Ovary (tissue), 9 donors: ENCODE results near the gene ARL10. TPM values are rescaled to one million over a fixed set of nuclear protein-coding genes. Genes with fewer than 3 reads are reported as not detected.

Experiments used
- DNase-seq, 5 donors: peaks; one replicate each; pipeline ENCODE4 v3.0.0-alpha.2; 2019 to 2020
- H3K27ac ChIP-seq, 2 donors: fragments of 200-600 bp; one replicate each; pipeline versions ENCODE4 v1.5.1 to v1.8.0; 2019 to 2022
- H3K27me3 ChIP-seq: fragments of 200-600 bp; one replicate; pipeline ENCODE4 v1.8.0; 2022
- H3K36me3 ChIP-seq: fragments of 200-600 bp; sonication (generic); one replicate; pipeline ENCODE4 v1.5.1; 2019
- H3K4me1 ChIP-seq: one replicate; pipeline ENCODE4 v1.8.1; 2013; ENCODE audit warnings: mild to moderate bottlenecking, moderate library complexity; ENCODE audit not compliant: insufficient read depth
- H3K4me3 ChIP-seq: fragments of 200-600 bp; sonication (generic); one replicate; pipeline ENCODE4 v1.5.1; 2017
- H3K9me3 ChIP-seq, 2 donors: fragments of 200-600 bp in 1 of 2; sonication (generic) in 1 of 2; one replicate each; pipeline versions ENCODE4 v1.5.1 to v1.8.1; 2013 to 2019; ENCODE audit warnings: mild to moderate bottlenecking in 1 of 2, moderate library complexity in 1 of 2
- CTCF ChIP-seq, 3 donors: fragments of 450-650 bp in 2 of 3; fragments of 200-600 bp in 1 of 3; IDR thresholded peaks; one replicate each; pipeline versions ENCODE4 v1.5.1 to v1.8.0; 2016 to 2022; ENCODE audit warnings: antibody characterized with exemption in 3 of 3, mild to moderate bottlenecking in 1 of 3
- EP300 ChIP-seq: sonication (generic); formaldehyde crosslinking; IDR thresholded peaks from one replicate; pipeline ENCODE4 v1.6.1; 2017; ENCODE audit warnings: antibody characterized with exemption
- POLR2A ChIP-seq: fragments of 450-650 bp; IDR thresholded peaks from one replicate; pipeline ENCODE4 v1.6.1; 2017; ENCODE audit warnings: antibody characterized with exemption, mild to moderate bottlenecking, moderate library complexity
- WGBS, 3 donors: extraction: QIAGEN DNeasy Blood & Tissue Kit in 1 of 3; methylation state at CpG; one replicate each; pipeline versions ENCODE4 v1.1.5 to v1.1.7; 2013 to 2017; 5-methylcytosine and 5-hydroxymethylcytosine counted together
- intact Hi-C, 4 donors: fragments of 100-400 bp; cut with DNase I; formaldehyde crosslinking; loops; one replicate each; pipeline versions ENCODE4 v1.11.0 to v1.15.1; 2022 to 2023
- polyA plus RNA-seq, 2 donors: library from polyadenylated mRNA; stranded (reverse); fragments of 200-250 nt in 1 of 2; fragments of 350-450 nt in 1 of 2; fragmentation: Illumina TruSeq in 1 of 2; extraction: RNeasy Lipid Tissue Mini Kit (QIAGEN cat#74804) in 1 of 2; gene quantifications; one replicate each; pipeline ENCODE4 v1.2.3, GENCODE V29; 2013 to 2014
- total RNA-seq, 7 donors: library from RNA; depleted of rRNA in 2 of 7; stranded (reverse); fragments of >200 nt in 2 of 7; fragmentation: NEBNext Ultra II Directional in 3 of 7; extraction: Animal tissue kit (Norgen Biotek cat#: 25700) in 3 of 7; gene quantifications; one replicate each; pipeline versions ENCODE4 v1.1.0 to v1.2.4, GENCODE V29; 2016 to 2023
- donor health status: DM: no; HTN: no; CAD: no; lungs with moderate emphysema.
- donor health status: DM: no; HTN: no; CAD: no.
- donor health status: Bipolar disorder and iron deficiency.
- donor health status: DM: yes; HTN: yes; CAD: no.
- donor health status: DM: no; HTN: no; CAD: no.
- donor health status: DM: yes; HTN: yes; CAD: no.

Gene ARL10
- total and polyA plus RNA-seq, 9 donors: 4.0 to 26.7 (median 17.7) TPM

- Histone ChIP-seq H3K27me3 (no peaks in the 10 kb centered on the region), H3K4me1 (peaks cover 8% of the 10 kb centered on the region), H3K4me3 (peak overlapping the region; percentile 100), H3K27ac (peak overlapping the region; percentile 2 to 71), H3K36me3 (no peaks in the 10 kb centered on the region), H3K9me3 (no peaks in the 10 kb centered on the region)
- intact Hi-C loops: loop anchor here in 2 of 4 donors (1.0 to 10.0 kb wide), 3 partner anchors 31 to 230 kb away; partner anchors contain the start of genes CDHR2 (in 1 of the 2), FAF2 (in 1 of the 2) and TSPAN17 (in 1 of the 2)
- WGBS, 3 donors: 62 to 64% (median 63%) methylated on average over 11 of the region's 11 CpGs
- no peak for TF ChIP-seq EP300
- TF ChIP-seq CTCF (IDR thresholded peaks at IDR 0.05): no peak
- no peak for TF ChIP-seq POLR2A
- DNase-seq: no peak
Observed at GRCh38 chr5:176416965-176417364, 51.7 kb downstream of the ARL10 start.

DNA sequence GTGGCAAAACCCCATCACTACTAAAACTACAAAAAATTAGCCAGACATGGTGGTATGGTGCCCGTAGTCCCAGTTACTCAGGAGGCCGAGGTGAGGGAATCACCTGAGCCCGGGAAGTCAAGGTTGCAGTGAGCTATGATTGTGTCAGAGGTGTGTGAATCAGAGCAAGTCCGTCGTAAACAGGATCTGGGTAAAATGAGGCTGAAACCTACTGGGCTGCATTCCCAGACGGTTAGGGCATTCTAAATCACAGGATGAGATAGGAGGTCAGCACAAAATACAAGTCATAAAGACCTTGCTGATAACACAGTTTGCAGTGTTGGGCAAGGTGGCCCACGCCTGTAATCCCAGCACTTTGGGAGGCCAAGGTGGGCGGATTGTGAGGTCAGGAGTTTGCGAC is 53.0 kb downstream of the ARL10 start:
- no peaks in the 10 kb centered on the region for H3K9me3 ChIP-seq
- no peak overlapping the region for H3K4me3 ChIP-seq
- DNase-seq: no peak
- H3K27me3 ChIP-seq: no peaks in the 10 kb centered on the region
- intact Hi-C loops: loop anchor here in 2 of 4 donors (5.0 to 10.0 kb wide), 2 partner anchors 127 to 229 kb away; partner anchors contain the start of genes CDHR2 (in 1 of the 2) and TSPAN17 (in 1 of the 2)
- no peak for TF ChIP-seq CTCF (IDR thresholded peaks at IDR 0.05)
- TF ChIP-seq POLR2A: no peak
- no peak for TF ChIP-seq EP300
- peaks cover 8% of the 10 kb centered on the region for H3K4me1 ChIP-seq
- no peaks in the 10 kb centered on the region for H3K36me3 ChIP-seq
- WGBS, 3 donors: 77 to 88% (median 82%) methylated on average over 9 of the region's 9 CpGs
- H3K27ac ChIP-seq: no peak overlapping the region

GRCh38 chr5:176420086-176420485 is 54.8 kb downstream of the ARL10 start:
- no peak overlapping the region for H3K27ac ChIP-seq
- TF ChIP-seq POLR2A: no peak
- TF ChIP-seq CTCF (IDR thresholded peaks at IDR 0.05): no peak
- no peak for TF ChIP-seq EP300
- WGBS, 3 donors: 86 to 90% (median 86%) methylated on average over 5 of the region's 5 CpGs
- H3K4me1 ChIP-seq: peaks cover 4% of the 10 kb centered on the region
- intact Hi-C loops: no loop called here
- no peak overlapping the region for H3K4me3 ChIP-seq
- no peak for DNase-seq
- H3K9me3 ChIP-seq: no peaks in the 10 kb centered on the region
- no peaks in the 10 kb centered on the region for H3K27me3 ChIP-seq
- H3K36me3 ChIP-seq: no peaks in the 10 kb centered on the region

DNA sequence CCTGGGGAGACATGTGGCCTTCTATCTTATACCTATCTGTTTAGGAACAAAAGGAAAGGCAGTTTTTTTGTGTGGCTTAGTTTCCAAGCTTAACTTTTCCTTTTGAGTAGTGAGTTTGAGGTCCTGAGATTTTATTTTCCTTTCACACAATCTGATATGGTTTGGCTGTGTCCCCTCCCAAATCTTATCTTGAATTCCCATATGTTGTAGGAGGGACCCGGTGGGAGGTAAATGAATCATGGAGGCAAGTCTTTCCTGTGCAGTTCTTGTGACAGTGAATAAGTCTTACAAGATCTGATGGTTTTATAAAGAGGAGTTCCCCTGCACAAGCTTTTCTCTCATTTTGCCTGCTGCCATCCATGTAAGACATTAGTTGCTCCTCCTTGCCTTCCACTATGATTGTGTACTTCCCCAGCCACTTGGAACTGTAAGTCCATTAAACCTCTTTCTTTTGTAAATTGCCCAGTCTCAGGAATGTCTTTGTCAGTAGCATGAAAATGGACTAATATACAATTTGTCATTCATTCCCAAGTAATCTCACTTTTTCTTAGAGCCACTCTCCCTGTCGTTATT is 55.8 kb downstream of the ARL10 start:
- intact Hi-C loops: no loop called here
- Histone ChIP-seq H3K27me3 (no peaks in the 10 kb centered on the region), H3K36me3 (no peaks in the 10 kb centered on the region), H3K27ac (no peak overlapping the region), H3K9me3 (no peaks in the 10 kb centered on the region), H3K4me3 (no peak overlapping the region), H3K4me1 (no peaks in the 10 kb centered on the region)
- no peak for DNase-seq
- 68 to 74% (median 69%) methylated on average over 2 of the region's 2 CpGs for WGBS, 3 donors
- TF ChIP-seq POLR2A (no peak), EP300 (no peak), CTCF (IDR thresholded peaks at IDR 0.05) (no peak)
